ENCODE measurements around the gene PTPRQ.
A peak's percentile ranks its signal among the peaks of the same experiment; 100 is the strongest.

The PTPRQ gene

GRCh38 chr12:80412343-80412953 lies 31.6 kb upstream of the PTPRQ start:
- no peak overlapping the region for H3K4me3 ChIP-seq (ENCODE audit: control insufficient read depth, low read depth, low read length)
- peak; percentile 76 for DNase-seq (ENCODE audit: low read depth)
- TF ChIP-seq CTCF (conservative IDR thresholded peaks at IDR 0.05; ENCODE audit: control insufficient read depth, insufficient read depth, low read depth, low read length): peak; percentile 71

- peak; percentile 39 for TF ChIP-seq CTCF (conservative IDR thresholded peaks at IDR 0.05; ENCODE audit: control insufficient read depth, insufficient read depth, low read depth, low read length)
- H3K4me3 ChIP-seq (ENCODE audit: control insufficient read depth, low read depth, low read length): no peak overlapping the region
- DNase-seq (ENCODE audit: low read depth): peak; percentile 31
Measured at GRCh38 chr12:80413462-80413861, 30.6 kb upstream of the PTPRQ start.

DNA sequence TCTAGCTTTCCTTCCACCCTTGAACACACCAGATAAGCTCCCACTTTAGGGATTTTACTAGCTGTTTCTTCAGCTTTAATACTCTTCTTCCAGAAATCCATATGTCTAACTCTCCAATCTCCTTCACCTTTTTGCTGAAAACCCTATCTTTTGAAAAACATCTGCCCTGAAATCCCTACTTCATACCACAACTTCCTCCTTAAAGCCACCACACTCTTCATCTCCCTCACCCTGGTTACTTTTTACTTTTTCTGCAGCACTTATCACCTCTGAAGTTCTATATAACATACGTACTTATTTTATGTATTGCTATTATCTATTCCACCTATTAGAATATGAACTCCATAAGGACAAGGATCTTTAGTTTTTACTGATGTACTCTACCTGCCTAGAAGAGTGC lies 28.6 kb upstream of the PTPRQ start:
- H3K4me3 ChIP-seq (ENCODE audit: control insufficient read depth, low read depth, low read length): no peak overlapping the region
- TF ChIP-seq CTCF (conservative IDR thresholded peaks at IDR 0.05; ENCODE audit: control insufficient read depth, insufficient read depth, low read depth, low read length): no peak
- DNase-seq (ENCODE audit: low read depth): no peak

GRCh38 chr12:80419644-80420043 lies 24.4 kb upstream of the PTPRQ start:
- no peak for DNase-seq (ENCODE audit: low read depth)
- no peak for TF ChIP-seq CTCF (conservative IDR thresholded peaks at IDR 0.05; ENCODE audit: control insufficient read depth, insufficient read depth, low read depth, low read length)
- no peak overlapping the region for H3K4me3 ChIP-seq (ENCODE audit: control insufficient read depth, low read depth, low read length)

- no peak for TF ChIP-seq CTCF (conservative IDR thresholded peaks at IDR 0.05; ENCODE audit: control insufficient read depth, insufficient read depth, low read depth, low read length)
- no peak for DNase-seq (ENCODE audit: low read depth)
- no peak overlapping the region for H3K4me3 ChIP-seq (ENCODE audit: control insufficient read depth, low read depth, low read length)
Measured at GRCh38 chr12:80420075-80420474, 24.0 kb upstream of the PTPRQ start.

GRCh38 chr12:80422550-80422949 lies 21.5 kb upstream of the PTPRQ start:
- DNase-seq (ENCODE audit: low read depth): no peak
- no peak overlapping the region for H3K4me3 ChIP-seq (ENCODE audit: control insufficient read depth, low read depth, low read length)
- TF ChIP-seq CTCF (conservative IDR thresholded peaks at IDR 0.05; ENCODE audit: control insufficient read depth, insufficient read depth, low read depth, low read length): no peak

- no peak for DNase-seq (ENCODE audit: low read depth)
- no peak overlapping the region for H3K4me3 ChIP-seq (ENCODE audit: control insufficient read depth, low read depth, low read length)
- TF ChIP-seq CTCF (conservative IDR thresholded peaks at IDR 0.05; ENCODE audit: control insufficient read depth, insufficient read depth, low read depth, low read length): no peak
Measured at GRCh38 chr12:80432061-80432460, 12.0 kb upstream of the PTPRQ start.
